Mononuclear cell (primary cell): ENCODE data around the gene AKR1B1. TPM values are rescaled to one million over a fixed set of nuclear protein-coding genes. Genes with fewer than 3 reads are reported as not detected.

Experiments
- H3K27me3 ChIP-seq: 2 replicates; pipeline ENCODE4 v1.6.0; 2011; ENCODE audit warnings: low read length, control low read depth; ENCODE audit not compliant: insufficient read depth
- H3K4me1 ChIP-seq: 2 replicates; pipeline ENCODE4 v1.5.1; 2011; ENCODE audit warnings: mild to moderate bottlenecking, low read length, control low read depth; ENCODE audit not compliant: insufficient read depth
- H3K4me3 ChIP-seq: 2 replicates; pipeline ENCODE4 v1.5.1; 2011; ENCODE audit warnings: mild to moderate bottlenecking, low read length, moderate library complexity
- H3K9me3 ChIP-seq: 2 replicates; pipeline ENCODE4 v1.5.1; 2011; ENCODE audit warnings: low read depth, mild to moderate bottlenecking, control low read depth, low read length
- total RNA-seq: library from RNA; depleted of rRNA; stranded (reverse); fragments of >200 nt; gene quantifications from one replicate; pipeline ENCODE4 v1.2.3, GENCODE V29; 2012

The AKR1B1 gene
- total RNA-seq, 1 donor, result 39.7 TPM

DNA sequence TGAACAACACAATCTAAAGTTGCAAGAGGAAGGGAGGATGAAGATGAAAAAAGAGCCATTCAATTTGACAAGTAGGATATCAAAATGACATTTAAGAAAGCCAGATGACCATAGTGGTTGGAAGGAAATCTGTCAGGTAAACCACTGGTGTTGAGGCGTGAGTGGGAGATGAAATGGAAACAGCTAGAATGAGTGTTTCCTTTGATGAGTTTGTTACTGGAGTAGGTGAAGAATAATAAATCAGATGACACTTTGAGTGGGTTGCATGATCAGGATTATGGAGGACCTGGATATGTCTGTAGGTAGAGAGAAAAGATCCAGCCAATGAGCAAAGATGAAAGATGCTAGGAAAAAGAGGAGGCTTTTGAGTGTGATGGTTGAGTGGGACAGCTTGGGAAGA lies 33.1 kb downstream of the AKR1B1 start:
- Histone ChIP-seq H3K4me3 (no peak overlapping the region), H3K27me3 (peaks cover 2% of the 10 kb centered on the region), H3K4me1 (no peaks in the 10 kb centered on the region), H3K9me3 (no peaks in the 10 kb centered on the region)

DNA sequence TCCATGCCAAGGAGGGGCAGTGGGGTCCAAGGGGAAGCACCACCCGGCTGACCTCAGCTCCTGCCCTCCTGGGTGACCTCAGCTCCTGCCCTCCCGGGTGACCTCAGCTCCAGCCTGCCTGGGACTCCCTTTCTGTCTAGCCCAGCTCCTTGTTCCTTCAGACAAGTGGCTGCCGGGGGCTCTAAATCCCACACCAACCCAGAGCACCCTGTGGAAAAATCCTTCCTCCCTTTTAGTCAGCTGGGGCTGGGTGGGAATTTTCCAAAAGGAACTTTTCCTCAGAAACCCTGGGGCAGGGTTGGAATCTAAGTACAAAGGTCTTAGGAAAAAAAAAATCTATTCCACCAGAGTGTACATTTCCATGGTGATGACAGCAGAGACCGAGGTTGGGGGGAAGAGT lies 36.3 kb downstream of the AKR1B1 start:
- H3K27me3 ChIP-seq, result peaks cover 2% of the 10 kb centered on the region
- H3K4me3 ChIP-seq, result no peak overlapping the region
- no peaks in the 10 kb centered on the region for H3K4me1 ChIP-seq
- no peaks in the 10 kb centered on the region for H3K9me3 ChIP-seq

DNA sequence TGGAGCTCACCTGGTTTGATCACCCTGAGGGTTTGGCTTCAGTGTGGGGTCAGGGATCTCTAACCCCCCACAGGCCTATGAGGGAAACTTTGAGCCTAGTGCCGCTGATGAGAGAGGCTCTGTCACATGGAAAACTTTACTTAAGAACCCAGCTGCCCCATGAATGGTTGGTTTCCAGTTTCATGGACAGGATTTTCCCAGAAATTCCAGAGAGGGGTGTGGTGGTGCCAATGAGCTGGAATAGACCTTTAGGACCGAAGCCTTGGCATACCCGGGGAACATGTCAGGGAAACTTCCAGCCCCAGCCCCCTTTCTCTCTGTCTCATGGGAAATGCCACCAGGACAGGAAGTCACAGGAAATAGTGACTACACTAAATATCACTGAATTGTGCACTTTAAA lies 36.9 kb downstream of the AKR1B1 start:
- Histone ChIP-seq H3K9me3 (no peaks in the 10 kb centered on the region), H3K4me1 (no peaks in the 10 kb centered on the region), H3K4me3 (no peak overlapping the region), H3K27me3 (no peaks in the 10 kb centered on the region)

DNA sequence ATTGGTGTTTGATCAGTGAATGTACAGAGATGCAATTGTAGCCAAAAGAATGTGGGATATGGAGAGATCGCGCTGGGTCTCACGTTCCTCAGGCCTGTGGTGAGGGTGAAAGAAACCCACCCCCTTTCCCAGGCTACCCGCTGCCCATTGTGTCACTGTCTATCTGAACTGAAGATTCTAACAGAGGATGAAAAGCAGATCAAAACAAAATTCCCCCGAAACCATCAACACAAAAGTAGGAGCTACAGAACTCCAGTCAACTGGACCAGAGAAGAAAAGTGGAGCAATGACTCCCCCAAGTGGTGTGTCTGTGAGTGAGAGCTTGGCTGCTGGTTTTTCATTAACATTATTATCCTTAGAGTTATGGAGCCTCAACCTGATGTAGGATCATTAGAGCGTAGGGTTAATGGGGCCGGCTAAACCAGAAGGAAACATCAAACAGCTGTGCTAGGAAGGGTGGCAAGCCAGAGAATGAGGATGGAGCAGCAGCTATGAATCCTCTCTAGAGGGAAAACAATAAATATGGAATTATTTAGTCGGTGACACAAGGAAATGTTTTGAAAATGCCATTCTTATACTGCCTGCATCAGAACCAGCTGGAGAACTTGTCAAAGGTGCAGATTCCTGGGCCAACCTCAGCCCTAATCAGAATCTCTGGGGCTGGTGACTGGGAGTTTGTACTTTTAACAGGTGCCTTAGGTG lies 38.3 kb downstream of the AKR1B1 start:
- H3K4me1 ChIP-seq, result no peaks in the 10 kb centered on the region
- no peaks in the 10 kb centered on the region for H3K27me3 ChIP-seq

DNA sequence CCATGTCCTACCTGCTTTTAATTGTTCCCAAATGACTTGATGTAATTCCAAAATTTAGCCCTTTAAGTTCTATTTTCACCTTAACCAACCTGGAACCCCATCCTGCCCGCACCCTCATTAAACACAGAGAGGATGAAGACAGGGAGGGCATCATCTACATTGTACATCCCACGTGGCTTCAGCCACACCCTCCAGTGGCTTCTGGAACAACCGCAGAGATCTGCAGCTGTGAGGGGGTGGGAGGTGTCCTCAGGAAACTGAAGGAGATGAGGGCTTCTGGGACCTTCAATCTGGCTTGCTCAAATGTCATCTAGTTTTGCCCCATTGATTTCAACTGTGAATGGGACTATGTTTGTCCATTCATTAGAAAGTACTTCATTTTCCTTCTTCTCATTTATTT lies 39.0 kb downstream of the AKR1B1 start:
- Histone ChIP-seq H3K27me3 (no peaks in the 10 kb centered on the region), H3K4me3 (no peak overlapping the region), H3K9me3 (no peaks in the 10 kb centered on the region), H3K4me1 (no peaks in the 10 kb centered on the region)

More for the DNA sequence above, 38.3 kb downstream of the AKR1B1 start:
- no peak overlapping the region for H3K4me3 ChIP-seq
- H3K9me3 ChIP-seq, result no peaks in the 10 kb centered on the region

DNA sequence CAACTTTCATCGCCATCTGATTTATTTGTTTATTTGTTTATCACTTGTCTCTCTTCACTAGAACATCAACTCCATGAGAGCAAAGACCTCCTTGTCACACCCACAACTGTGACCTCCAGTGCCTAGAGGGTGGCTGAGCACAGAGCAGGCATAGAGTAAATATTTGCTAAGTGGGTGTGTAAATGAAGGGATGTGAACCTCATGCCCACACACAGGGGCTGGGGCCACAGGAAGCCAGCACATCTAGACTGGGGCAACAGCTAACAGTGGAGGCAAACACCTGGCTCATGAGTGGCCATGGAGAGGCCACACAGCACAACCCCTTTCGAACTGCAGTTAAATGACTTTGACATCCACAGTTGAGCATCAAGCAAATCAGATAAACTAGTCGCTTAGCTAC lies 39.8 kb downstream of the AKR1B1 start:
- no peaks in the 10 kb centered on the region for H3K4me1 ChIP-seq
- no peaks in the 10 kb centered on the region for H3K27me3 ChIP-seq
- no peak overlapping the region for H3K4me3 ChIP-seq
- no peaks in the 10 kb centered on the region for H3K9me3 ChIP-seq

DNA sequence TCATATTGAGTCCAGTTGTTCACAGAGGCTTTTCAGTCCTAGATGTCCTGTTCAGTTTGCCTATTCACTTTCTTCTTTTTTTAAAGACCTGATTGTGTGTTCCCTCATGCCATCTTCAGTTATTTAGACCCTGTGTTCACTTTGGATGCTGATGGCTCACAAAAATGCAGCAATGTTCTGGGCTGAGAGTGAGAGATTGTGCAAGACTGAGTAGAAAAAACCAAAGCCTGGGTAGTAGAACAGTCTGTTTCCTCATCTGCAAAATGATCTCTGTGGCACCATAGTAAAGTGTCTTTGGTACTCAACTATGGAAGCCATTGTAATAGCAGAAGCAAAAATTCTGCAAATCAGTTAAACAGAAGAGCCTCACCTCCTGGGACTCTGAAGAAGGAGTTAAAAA lies 43.2 kb downstream of the AKR1B1 start:
- H3K4me3 ChIP-seq, result no peak overlapping the region
- H3K4me1 ChIP-seq, result no peaks in the 10 kb centered on the region
- no peaks in the 10 kb centered on the region for H3K27me3 ChIP-seq
- H3K9me3 ChIP-seq, result no peaks in the 10 kb centered on the region

DNA sequence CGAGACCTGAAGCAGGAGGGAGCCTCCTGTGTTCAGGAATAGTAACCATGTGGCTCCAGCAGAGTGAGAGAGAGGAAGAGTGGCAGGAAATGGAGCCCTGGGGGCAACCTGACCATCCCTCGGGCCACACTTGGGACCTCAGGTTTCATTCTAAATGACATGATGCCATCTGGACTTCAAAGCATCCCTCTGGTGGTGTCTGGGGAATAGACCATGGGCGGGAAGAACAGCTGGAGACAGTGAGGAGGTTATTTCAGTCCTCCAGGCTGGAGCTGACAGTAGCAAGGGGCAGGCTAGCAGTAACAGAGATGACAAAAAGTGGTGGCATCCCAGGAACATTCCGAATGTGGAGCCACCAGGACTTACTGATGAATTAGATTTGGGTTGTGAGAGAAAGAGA lies 44.8 kb downstream of the AKR1B1 start:
- no peaks in the 10 kb centered on the region for H3K27me3 ChIP-seq

DNA sequence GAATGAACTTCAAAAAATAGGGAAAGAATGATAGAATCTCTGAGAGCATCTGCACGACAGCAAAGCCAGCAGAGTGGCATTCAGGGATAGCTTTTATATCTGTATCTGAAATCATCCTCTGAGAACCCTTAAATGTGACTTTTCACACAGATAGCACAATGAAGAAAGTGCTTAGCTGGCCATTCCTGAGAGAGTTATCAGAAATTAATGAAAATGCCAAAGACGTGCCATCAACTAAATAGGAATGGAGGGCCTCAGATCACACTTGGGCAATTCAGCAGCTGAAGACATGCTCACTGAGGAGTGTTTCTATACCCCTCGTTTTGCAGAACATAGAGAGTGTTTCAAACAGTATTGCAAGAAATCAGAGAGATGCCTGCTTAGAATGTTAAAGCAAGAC lies 51.6 kb downstream of the AKR1B1 start:
- Histone ChIP-seq H3K9me3 (no peaks in the 10 kb centered on the region), H3K4me3 (no peak overlapping the region), H3K4me1 (no peaks in the 10 kb centered on the region)

More for the DNA sequence above, 44.8 kb downstream of the AKR1B1 start:
- no peak overlapping the region for H3K4me3 ChIP-seq
- H3K4me1 ChIP-seq, result no peaks in the 10 kb centered on the region
- H3K9me3 ChIP-seq, result no peaks in the 10 kb centered on the region

DNA sequence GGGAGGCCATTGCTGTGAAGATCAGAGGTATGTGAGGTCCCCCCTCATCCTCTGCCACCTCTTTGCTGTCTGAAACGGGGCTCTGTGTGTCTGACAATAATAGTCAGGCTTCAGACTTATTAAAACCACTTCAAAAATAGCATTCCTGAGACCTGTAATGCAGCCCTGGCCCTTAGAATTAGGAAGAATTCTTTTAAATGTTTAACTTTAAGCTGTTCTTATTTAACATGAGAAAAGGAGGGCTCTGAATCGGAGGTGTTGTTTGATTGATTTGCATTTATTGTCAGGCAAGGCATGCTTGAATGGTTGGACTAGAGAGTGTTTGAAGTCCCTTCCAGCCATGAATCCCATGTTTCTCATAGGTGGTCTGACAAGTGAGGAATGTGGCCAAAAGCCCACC lies 52.5 kb downstream of the AKR1B1 start:
- no peaks in the 10 kb centered on the region for H3K27me3 ChIP-seq
- H3K4me1 ChIP-seq, result no peaks in the 10 kb centered on the region
- H3K4me3 ChIP-seq, result no peak overlapping the region
- H3K9me3 ChIP-seq, result no peaks in the 10 kb centered on the region

More for the DNA sequence above, 51.6 kb downstream of the AKR1B1 start:
- H3K27me3 ChIP-seq, result no peaks in the 10 kb centered on the region

DNA sequence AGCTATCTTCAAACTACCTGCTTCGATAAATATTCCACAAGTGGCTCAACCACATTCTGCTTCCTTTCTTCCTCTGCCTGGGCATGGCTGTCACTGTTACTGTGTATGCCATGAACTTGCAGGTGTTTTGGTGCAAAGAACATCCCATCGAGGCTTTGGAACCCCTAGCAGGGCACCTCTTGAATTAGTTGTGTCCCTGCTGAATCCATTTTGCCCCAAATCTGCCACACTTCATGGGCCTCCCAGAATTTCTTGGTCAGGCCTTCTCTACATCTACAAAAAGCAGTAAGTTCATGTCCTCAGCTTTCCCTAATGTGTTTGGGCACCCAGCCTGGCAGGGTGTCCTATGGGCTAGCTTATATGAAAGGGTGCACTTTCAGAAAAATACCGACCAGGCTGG lies 53.6 kb downstream of the AKR1B1 start:
- no peaks in the 10 kb centered on the region for H3K27me3 ChIP-seq
- no peaks in the 10 kb centered on the region for H3K9me3 ChIP-seq
- H3K4me1 ChIP-seq, result no peaks in the 10 kb centered on the region
- no peak overlapping the region for H3K4me3 ChIP-seq

DNA sequence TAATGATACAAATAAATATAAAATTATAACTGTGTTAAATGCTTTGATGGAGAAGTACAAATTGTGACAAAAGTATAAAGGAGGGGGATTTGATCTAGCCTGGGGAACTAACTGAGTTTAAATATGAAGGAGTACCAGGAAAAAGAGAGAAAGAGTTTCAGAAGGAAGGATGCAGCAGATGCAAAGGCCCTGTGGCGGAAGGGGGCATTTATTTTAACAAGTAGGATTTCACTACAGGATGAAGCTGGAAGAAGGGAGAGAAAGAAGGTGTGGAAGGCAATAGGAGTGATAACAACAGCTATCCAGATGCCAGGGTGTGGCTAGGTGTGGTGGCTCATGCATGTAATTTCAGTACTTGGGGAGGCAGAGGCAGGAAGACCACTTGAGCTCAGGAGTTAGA lies 55.8 kb downstream of the AKR1B1 start:
- Histone ChIP-seq H3K4me1 (no peaks in the 10 kb centered on the region), H3K9me3 (no peaks in the 10 kb centered on the region), H3K4me3 (no peak overlapping the region), H3K27me3 (no peaks in the 10 kb centered on the region)

DNA sequence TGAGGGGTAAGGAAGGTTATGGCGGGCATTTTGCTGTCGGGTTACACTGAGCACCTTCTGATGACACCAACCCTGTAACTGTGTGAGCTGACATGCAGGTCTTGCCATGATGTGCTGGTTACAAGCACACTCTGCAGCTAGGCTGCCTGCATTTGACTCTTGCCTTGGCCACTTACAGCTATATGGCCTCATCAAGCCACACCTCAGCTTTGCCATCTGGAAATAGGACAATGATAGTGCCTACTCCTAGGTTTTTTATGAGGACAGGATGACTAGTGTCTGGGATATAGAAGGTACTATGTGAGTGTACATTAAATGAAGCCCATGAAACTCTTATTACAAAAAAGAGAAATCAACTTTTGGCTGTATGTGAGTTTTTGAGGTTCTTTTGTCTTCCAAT lies 58.0 kb downstream of the AKR1B1 start:
- H3K4me1 ChIP-seq, result no peaks in the 10 kb centered on the region
- H3K9me3 ChIP-seq, result no peaks in the 10 kb centered on the region
- H3K27me3 ChIP-seq, result no peaks in the 10 kb centered on the region
- no peak overlapping the region for H3K4me3 ChIP-seq

DNA sequence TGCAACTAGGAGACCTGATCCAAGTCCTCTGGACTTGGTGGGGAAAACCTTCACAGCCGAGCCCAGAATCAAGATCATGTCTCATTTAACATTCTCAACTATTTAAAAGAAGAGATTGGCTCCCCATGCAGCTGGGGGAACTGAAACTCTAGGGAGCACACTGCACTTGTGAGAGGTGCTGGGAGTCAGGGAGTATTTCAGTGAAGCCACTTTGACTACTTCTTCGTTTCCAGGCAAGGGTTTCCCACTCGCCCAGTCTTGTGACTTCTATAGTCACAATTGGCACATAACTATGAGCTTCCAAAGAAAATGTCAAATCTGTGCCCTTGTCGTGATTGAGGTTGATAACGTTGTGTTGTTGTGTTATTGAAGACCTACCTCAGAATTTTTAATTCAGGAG lies 62.9 kb downstream of the AKR1B1 start:
- no peak overlapping the region for H3K4me3 ChIP-seq
- H3K4me1 ChIP-seq, result no peaks in the 10 kb centered on the region
- H3K27me3 ChIP-seq, result no peaks in the 10 kb centered on the region
- no peaks in the 10 kb centered on the region for H3K9me3 ChIP-seq

DNA sequence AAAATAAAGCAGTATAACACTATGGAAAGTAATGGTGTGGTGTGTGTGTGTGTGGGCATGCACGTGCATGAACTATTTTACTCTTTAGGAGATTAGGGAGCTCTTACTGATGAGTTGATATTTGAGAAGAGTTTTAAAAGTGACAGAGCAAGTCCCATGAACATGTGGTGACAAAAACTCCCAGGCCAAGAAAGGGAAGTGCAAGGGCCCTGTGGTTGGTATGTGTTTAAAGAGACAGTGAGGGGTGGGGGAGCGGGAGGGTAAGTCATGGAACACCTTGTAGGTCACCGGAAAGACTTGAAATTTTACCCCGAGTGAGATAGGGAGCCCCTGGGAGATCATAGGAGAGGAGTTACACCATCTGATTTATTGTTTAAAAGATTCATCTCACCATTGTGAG lies 63.3 kb downstream of the AKR1B1 start:
- Histone ChIP-seq H3K27me3 (no peaks in the 10 kb centered on the region), H3K4me3 (no peak overlapping the region), H3K9me3 (no peaks in the 10 kb centered on the region), H3K4me1 (no peaks in the 10 kb centered on the region)

DNA sequence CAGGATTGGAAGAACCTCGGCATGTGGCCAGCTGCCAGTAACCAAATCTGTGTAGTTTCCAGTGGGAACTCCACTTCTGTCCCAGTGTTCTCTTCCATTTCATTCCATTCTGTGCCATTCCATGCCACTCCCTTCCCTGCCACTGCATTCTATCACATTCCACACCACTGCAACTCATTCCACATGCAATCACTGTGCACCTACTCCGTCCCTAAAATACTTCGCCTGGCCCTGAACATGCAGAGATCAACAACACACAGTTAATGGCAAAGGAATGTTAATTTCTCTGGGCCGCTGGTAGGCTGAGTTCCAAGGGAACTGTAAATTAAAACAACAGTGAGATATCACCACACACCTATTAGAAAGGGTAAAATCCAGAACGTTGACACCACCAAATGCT lies 64.8 kb downstream of the AKR1B1 start:
- Histone ChIP-seq H3K4me1 (no peaks in the 10 kb centered on the region), H3K4me3 (no peak overlapping the region), H3K9me3 (no peaks in the 10 kb centered on the region), H3K27me3 (no peaks in the 10 kb centered on the region)
